GM18909 (cell line): ENCODE measurements around the gene RFT1.

Source experiments
- ATAC-seq: cut with Tn5 transposase; IDR thresholded peaks from one replicate; pipeline ENCODE4 v1.9.1; 2021; ENCODE audit warnings: mild to moderate bottlenecking; ENCODE audit not compliant: unreplicated experiment, poor library complexity

Gene RFT1

GRCh38 chr3:53130179-53131061, at the start of gene RFT1:
TSS of gene RFT1 (minus strand) at chr3:53130435. CDS start at chr3:53130400, 35 bp downstream.
- peak; percentile 79 for ATAC-seq

GRCh38 chr3:53179580-53179979, 49.3 kb upstream of the RFT1 start:
- no peak for ATAC-seq

GRCh38 chr3:53178246-53178645, 48.0 kb upstream of the RFT1 start:
- no peak for ATAC-seq

- no peak for ATAC-seq
These were observed 45.6 kb upstream of the RFT1 start for GRCh38 chr3:53175613-53176540.

GRCh38 chr3:53174346-53175250, 44.4 kb upstream of the RFT1 start:
- ATAC-seq: peak; percentile 59

- no peak for ATAC-seq
These were observed 42.9 kb upstream of the RFT1 start for GRCh38 chr3:53173107-53173506.

- no peak for ATAC-seq
These were observed 41.7 kb upstream of the RFT1 start for GRCh38 chr3:53171827-53172505.

GRCh38 chr3:53171064-53171418, 40.8 kb upstream of the RFT1 start:
- ATAC-seq: no peak

GRCh38 chr3:53170325-53171063, 40.3 kb upstream of the RFT1 start:
- peak; percentile 44 for ATAC-seq

- ATAC-seq: no peak
These were observed 39.6 kb upstream of the RFT1 start for GRCh38 chr3:53169832-53170324.

- ATAC-seq: no peak
These were observed 39.0 kb upstream of the RFT1 start for GRCh38 chr3:53169045-53169831.

- ATAC-seq: no peak
These were observed 38.1 kb upstream of the RFT1 start for GRCh38 chr3:53168175-53168923.

GRCh38 chr3:53167418-53168174, 37.4 kb upstream of the RFT1 start:
- no peak for ATAC-seq

- ATAC-seq: no peak
These were observed 36.6 kb upstream of the RFT1 start for GRCh38 chr3:53166781-53167291.

GRCh38 chr3:53166206-53166605, 36.0 kb upstream of the RFT1 start:
- no peak for ATAC-seq

- ATAC-seq: no peak
These were observed 34.7 kb upstream of the RFT1 start for GRCh38 chr3:53164911-53165310.
